Activated naive CD8-positive, alpha-beta T cell treated with anti-CD3 and anti-CD28 coated beads for 36 hours (primary cell): ENCODE results near the gene GNAZ. TPM values are rescaled to one million over a fixed set of nuclear protein-coding genes. Genes with fewer than 3 reads are reported as not detected.

Experiments
- DNase-seq: peaks from one replicate; pipeline ENCODE4 v3.0.0; 2021
- H3K27ac Mint-ChIP-seq: one replicate; pipeline ENCODE4 v1.8.0; 2022; ENCODE audit warnings: mild to moderate bottlenecking, moderate library complexity, mixed read lengths
- H3K27me3 Mint-ChIP-seq: one replicate; pipeline ENCODE4 v1.8.0; 2022; ENCODE audit warnings: mild to moderate bottlenecking, mixed read lengths
- H3K36me3 Mint-ChIP-seq: one replicate; pipeline ENCODE4 v1.8.0; 2021; ENCODE audit warnings: mild to moderate bottlenecking, mixed read lengths
- H3K4me1 Mint-ChIP-seq: one replicate; pipeline ENCODE4 v1.8.0; 2021; ENCODE audit warnings: mixed read lengths
- H3K4me3 Mint-ChIP-seq: one replicate; pipeline ENCODE4 v1.8.0; 2022; ENCODE audit warnings: mild to moderate bottlenecking, moderate library complexity, mixed read lengths
- H3K9me3 Mint-ChIP-seq: one replicate; pipeline ENCODE4 v1.8.0; 2022; ENCODE audit warnings: mixed read lengths
- total RNA-seq, 2 experiments: library from RNA; stranded (reverse); gene quantifications; one replicate each; pipeline ENCODE4 v1.2.3, GENCODE V29; 2021

GNAZ gene
- total RNA-seq, 2 experiments from 2014 or later = 0.43 to 0.54 TPM

- Mint-ChIP-seq H3K9me3 (no peaks in the 10 kb centered on the region), H3K36me3 (no peaks in the 10 kb centered on the region), H3K27me3 (no peaks in the 10 kb centered on the region), H3K4me3 (no peak overlapping the region), H3K4me1 (no peaks in the 10 kb centered on the region), H3K27ac (no peak overlapping the region)
- DNase-seq = no peak
These were observed 38.1 kb downstream of the GNAZ start for GRCh38 chr22:23108249-23109078.

GRCh38 chr22:23109079-23109347 is 38.7 kb downstream of the GNAZ start:
- no peak overlapping the region for H3K4me3 Mint-ChIP-seq
- H3K4me1 Mint-ChIP-seq = no peaks in the 10 kb centered on the region
- no peak overlapping the region for H3K27ac Mint-ChIP-seq
- DNase-seq = no peak
- no peaks in the 10 kb centered on the region for H3K9me3 Mint-ChIP-seq
- H3K36me3 Mint-ChIP-seq = no peaks in the 10 kb centered on the region
- H3K27me3 Mint-ChIP-seq = no peaks in the 10 kb centered on the region

GRCh38 chr22:23109441-23109978 is 39.2 kb downstream of the GNAZ start:
- Mint-ChIP-seq H3K4me3 (no peak overlapping the region), H3K36me3 (no peaks in the 10 kb centered on the region), H3K27ac (peak overlapping the region; percentile 76), H3K4me1 (no peaks in the 10 kb centered on the region), H3K9me3 (no peaks in the 10 kb centered on the region), H3K27me3 (no peaks in the 10 kb centered on the region)
- no peak for DNase-seq

GRCh38 chr22:23110190-23110921 is 40.0 kb downstream of the GNAZ start:
- no peaks in the 10 kb centered on the region for H3K4me1 Mint-ChIP-seq
- H3K36me3 Mint-ChIP-seq = no peaks in the 10 kb centered on the region

GRCh38 chr22:23110922-23111527 is 40.7 kb downstream of the GNAZ start:
- Mint-ChIP-seq H3K9me3 (no peaks in the 10 kb centered on the region), H3K4me1 (no peaks in the 10 kb centered on the region), H3K36me3 (no peaks in the 10 kb centered on the region), H3K27ac (no peak overlapping the region), H3K27me3 (no peaks in the 10 kb centered on the region), H3K4me3 (no peak overlapping the region)
- no peak for DNase-seq

More at GRCh38 chr22:23110190-23110921, 40.0 kb downstream of the GNAZ start:
- H3K4me3 Mint-ChIP-seq = no peak overlapping the region
- no peaks in the 10 kb centered on the region for H3K9me3 Mint-ChIP-seq
- DNase-seq = no peak
- no peaks in the 10 kb centered on the region for H3K27me3 Mint-ChIP-seq
- no peak overlapping the region for H3K27ac Mint-ChIP-seq

GRCh38 chr22:23112472-23113012 is 42.2 kb downstream of the GNAZ start:
- no peaks in the 10 kb centered on the region for H3K4me1 Mint-ChIP-seq
- H3K27me3 Mint-ChIP-seq = no peaks in the 10 kb centered on the region
- no peak overlapping the region for H3K4me3 Mint-ChIP-seq
- H3K36me3 Mint-ChIP-seq = no peaks in the 10 kb centered on the region
- no peak for DNase-seq
- H3K27ac Mint-ChIP-seq = no peak overlapping the region
- no peaks in the 10 kb centered on the region for H3K9me3 Mint-ChIP-seq

- Mint-ChIP-seq H3K4me1 (no peaks in the 10 kb centered on the region), H3K27me3 (no peaks in the 10 kb centered on the region), H3K9me3 (no peaks in the 10 kb centered on the region), H3K27ac (no peak overlapping the region), H3K36me3 (no peaks in the 10 kb centered on the region), H3K4me3 (no peak overlapping the region)
- no peak for DNase-seq
These were observed 42.9 kb downstream of the GNAZ start for GRCh38 chr22:23113067-23113846.

GRCh38 chr22:23113847-23114720 is 43.8 kb downstream of the GNAZ start:
- no peaks in the 10 kb centered on the region for H3K4me1 Mint-ChIP-seq
- no peak overlapping the region for H3K4me3 Mint-ChIP-seq
- H3K27me3 Mint-ChIP-seq = no peaks in the 10 kb centered on the region
- no peaks in the 10 kb centered on the region for H3K9me3 Mint-ChIP-seq
- no peak overlapping the region for H3K27ac Mint-ChIP-seq
- no peaks in the 10 kb centered on the region for H3K36me3 Mint-ChIP-seq
- no peak for DNase-seq

- H3K9me3 Mint-ChIP-seq = peaks cover 4% of the 10 kb centered on the region
- H3K27me3 Mint-ChIP-seq = no peaks in the 10 kb centered on the region
- peaks cover 5% of the 10 kb centered on the region for H3K36me3 Mint-ChIP-seq
- no peak overlapping the region for H3K27ac Mint-ChIP-seq
- peaks cover 6% of the 10 kb centered on the region for H3K4me1 Mint-ChIP-seq
- H3K4me3 Mint-ChIP-seq = no peak overlapping the region
- DNase-seq = no peak
These were observed 44.4 kb downstream of the GNAZ start for GRCh38 chr22:23114721-23115020.

- Mint-ChIP-seq H3K4me1 (peaks cover 10% of the 10 kb centered on the region), H3K27me3 (no peaks in the 10 kb centered on the region), H3K36me3 (peaks cover 8% of the 10 kb centered on the region), H3K27ac (no peak overlapping the region), H3K4me3 (no peak overlapping the region), H3K9me3 (peaks cover 4% of the 10 kb centered on the region)
- DNase-seq = no peak
These were observed 45.0 kb downstream of the GNAZ start for GRCh38 chr22:23115369-23115768.

- no peak overlapping the region for H3K4me3 Mint-ChIP-seq
- no peak overlapping the region for H3K27ac Mint-ChIP-seq
- H3K27me3 Mint-ChIP-seq = no peaks in the 10 kb centered on the region
- peaks cover 11% of the 10 kb centered on the region for H3K4me1 Mint-ChIP-seq
- no peak for DNase-seq
- H3K9me3 Mint-ChIP-seq = peaks cover 4% of the 10 kb centered on the region
- peaks cover 8% of the 10 kb centered on the region for H3K36me3 Mint-ChIP-seq
These were observed 45.6 kb downstream of the GNAZ start for GRCh38 chr22:23115825-23116494.

GRCh38 chr22:23116506-23117263 is 46.4 kb downstream of the GNAZ start:
- no peak overlapping the region for H3K27ac Mint-ChIP-seq
- no peaks in the 10 kb centered on the region for H3K27me3 Mint-ChIP-seq
- H3K9me3 Mint-ChIP-seq = peaks cover 4% of the 10 kb centered on the region
- no peak for DNase-seq
- H3K4me3 Mint-ChIP-seq = no peak overlapping the region
- peaks cover 8% of the 10 kb centered on the region for H3K36me3 Mint-ChIP-seq
- H3K4me1 Mint-ChIP-seq = peaks cover 11% of the 10 kb centered on the region

GRCh38 chr22:23117275-23117674 is 47.0 kb downstream of the GNAZ start:
- Mint-ChIP-seq H3K4me1 (peaks cover 11% of the 10 kb centered on the region), H3K36me3 (peaks cover 8% of the 10 kb centered on the region), H3K27ac (no peak overlapping the region), H3K4me3 (no peak overlapping the region), H3K9me3 (peaks cover 4% of the 10 kb centered on the region), H3K27me3 (no peaks in the 10 kb centered on the region)
- DNase-seq = no peak
